Testis (tissue), 3 donors: ENCODE data around the gene RPRML. TPM values are rescaled to one million over a fixed set of nuclear protein-coding genes. Genes with fewer than 3 reads are reported as not detected.

Experiments used
- DNase-seq: peaks from one replicate; pipeline ENCODE4 v3.0.0-alpha.2; 2019
- H3K27ac ChIP-seq, 2 donors: fragments of 200-600 bp; sonication (generic); one replicate each; pipeline ENCODE4 v1.5.1; 2019
- H3K27me3 ChIP-seq: fragments of 200-600 bp; sonication (generic); one replicate; pipeline ENCODE4 v1.5.1; 2019
- H3K36me3 ChIP-seq: fragments of 200-600 bp; sonication (generic); one replicate; pipeline ENCODE4 v1.5.1; 2017; ENCODE audit warnings: low read depth; ENCODE audit errors: missing control alignments
- H3K4me1 ChIP-seq: fragments of 200-600 bp; sonication (generic); one replicate; pipeline ENCODE4 v1.5.1; 2019
- H3K4me3 ChIP-seq, 2 donors: fragments of 200-600 bp; sonication (generic); one replicate each; pipeline ENCODE4 v1.5.1; 2017 to 2019
- H3K9me3 ChIP-seq: fragments of 200-600 bp; sonication (generic); one replicate; pipeline ENCODE4 v1.5.1; 2017
- POLR2A ChIP-seq: fragments of 450-650 bp; IDR thresholded peaks from one replicate; pipeline ENCODE4 v1.6.1; 2017; ENCODE audit warnings: antibody characterized with exemption, mild to moderate bottlenecking, moderate library complexity
- WGBS, 2 donors: methylation state at CpG; one replicate each; pipeline ENCODE4 v1.1.5; 2018; 5-methylcytosine and 5-hydroxymethylcytosine counted together
- intact Hi-C: fragments of 100-400 bp; cut with DNase I; formaldehyde crosslinking; loops from one replicate; pipeline ENCODE4 v1.15.1; 2023; ENCODE audit warnings: low total_unique reads
- polyA plus RNA-seq: library from polyadenylated mRNA; stranded (reverse); fragments of 350-450 nt; fragmentation: Illumina TruSeq; extraction: RNeasy Lipid Tissue Mini Kit (QIAGEN cat#74804); gene quantifications from one replicate; pipeline ENCODE4 v1.2.3, GENCODE V29; 2014; ENCODE audit warnings: low read depth, low replicate concordance; ENCODE audit not compliant: insufficient read depth
- total RNA-seq, 2 donors: library from RNA; depleted of rRNA; stranded (reverse); fragments of >200 nt; gene quantifications; one replicate each; pipeline ENCODE4 v1.2.3, GENCODE V29; 2016
- TF ChIP-seq, protein P1 (sequence below), 3 experiments: fragments of 450-650 bp in 2 of 3; fragments of 200-600 bp in 1 of 3; sonication (generic) in 1 of 3; IDR thresholded peaks; one replicate each; pipeline ENCODE4 v1.5.1; 2016 to 2019; ENCODE audit warnings: antibody characterized with exemption in 3 of 3, mild to moderate bottlenecking in 2 of 3, moderate library complexity in 1 of 3

Gene RPRML
- total and polyA plus RNA-seq, 3 donors from 2014 or later: not detected

- Histone ChIP-seq H3K27ac (no peak overlapping the region), H3K4me3 (no peak overlapping the region), H3K9me3 (no peaks in the 10 kb centered on the region), H3K4me1 (no peaks in the 10 kb centered on the region), H3K27me3 (no peaks in the 10 kb centered on the region), H3K36me3 (no peaks in the 10 kb centered on the region)
- DNase-seq: no peak
- TF ChIP-seq POLR2A: no peak
- TF ChIP-seq, protein P1, sequence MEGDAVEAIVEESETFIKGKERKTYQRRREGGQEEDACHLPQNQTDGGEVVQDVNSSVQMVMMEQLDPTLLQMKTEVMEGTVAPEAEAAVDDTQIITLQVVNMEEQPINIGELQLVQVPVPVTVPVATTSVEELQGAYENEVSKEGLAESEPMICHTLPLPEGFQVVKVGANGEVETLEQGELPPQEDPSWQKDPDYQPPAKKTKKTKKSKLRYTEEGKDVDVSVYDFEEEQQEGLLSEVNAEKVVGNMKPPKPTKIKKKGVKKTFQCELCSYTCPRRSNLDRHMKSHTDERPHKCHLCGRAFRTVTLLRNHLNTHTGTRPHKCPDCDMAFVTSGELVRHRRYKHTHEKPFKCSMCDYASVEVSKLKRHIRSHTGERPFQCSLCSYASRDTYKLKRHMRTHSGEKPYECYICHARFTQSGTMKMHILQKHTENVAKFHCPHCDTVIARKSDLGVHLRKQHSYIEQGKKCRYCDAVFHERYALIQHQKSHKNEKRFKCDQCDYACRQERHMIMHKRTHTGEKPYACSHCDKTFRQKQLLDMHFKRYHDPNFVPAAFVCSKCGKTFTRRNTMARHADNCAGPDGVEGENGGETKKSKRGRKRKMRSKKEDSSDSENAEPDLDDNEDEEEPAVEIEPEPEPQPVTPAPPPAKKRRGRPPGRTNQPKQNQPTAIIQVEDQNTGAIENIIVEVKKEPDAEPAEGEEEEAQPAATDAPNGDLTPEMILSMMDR (IDR thresholded peaks at IDR 0.05): no peak
- 83 to 89% methylated on average over 10 of the region's 10 CpGs for WGBS, 2 donors
- intact Hi-C loops: no loop called here
These were observed 7.3 kb downstream of the RPRML start for GRCh38 chr17:46971647-46972300.

- Histone ChIP-seq H3K27me3 (no peaks in the 10 kb centered on the region), H3K4me1 (no peaks in the 10 kb centered on the region), H3K4me3 (no peak overlapping the region), H3K27ac (no peak overlapping the region), H3K9me3 (no peaks in the 10 kb centered on the region), H3K36me3 (no peaks in the 10 kb centered on the region)
- 91 to 98% methylated on average over 8 of the region's 8 CpGs for WGBS, 2 donors
- TF ChIP-seq POLR2A: no peak
- TF ChIP-seq, protein P1 (IDR thresholded peaks at IDR 0.05): no peak
- intact Hi-C loops: no loop called here
- no peak for DNase-seq
These were observed 10.2 kb downstream of the RPRML start for GRCh38 chr17:46968896-46969295.

DNA sequence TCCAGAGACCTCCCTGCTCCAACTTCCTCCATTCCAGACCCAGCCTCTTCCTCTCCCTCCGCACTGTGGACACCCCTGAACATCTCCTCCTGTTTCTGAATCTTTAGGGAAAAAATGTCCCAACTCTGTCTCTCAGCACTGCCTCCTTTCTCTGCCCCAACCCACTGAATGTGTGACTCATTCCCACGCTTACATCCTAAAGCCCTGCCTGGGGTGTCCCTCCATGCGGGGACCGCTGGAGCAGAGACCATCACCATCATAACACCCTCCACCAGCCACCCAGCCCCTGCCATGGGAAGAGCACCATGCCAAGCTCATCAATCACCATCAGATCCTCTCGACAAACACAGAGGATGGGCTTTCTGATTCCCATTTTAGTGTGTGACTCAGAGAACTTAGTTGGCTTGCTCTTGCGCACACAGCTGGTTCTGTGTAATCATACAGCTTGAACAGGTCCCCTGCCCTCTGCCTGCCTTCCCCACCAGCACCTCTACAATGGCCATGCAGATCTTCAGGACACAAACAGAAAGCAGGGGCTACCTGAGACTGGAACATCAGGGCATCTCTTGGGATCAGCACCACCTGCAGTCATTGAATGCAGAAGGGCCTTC lies 10.7 kb downstream of the RPRML start:
- no peak overlapping the region for H3K4me3 ChIP-seq
- no peak overlapping the region for H3K27ac ChIP-seq
- H3K4me1 ChIP-seq: no peaks in the 10 kb centered on the region
- H3K9me3 ChIP-seq: no peaks in the 10 kb centered on the region
- intact Hi-C loops: no loop called here
- DNase-seq: no peak
- H3K36me3 ChIP-seq: no peaks in the 10 kb centered on the region
- TF ChIP-seq, protein P1 (IDR thresholded peaks at IDR 0.05): no peak
- TF ChIP-seq POLR2A: no peak
- 85 to 94% methylated on average over 6 of the region's 6 CpGs for WGBS, 2 donors
- H3K27me3 ChIP-seq: no peaks in the 10 kb centered on the region

DNA sequence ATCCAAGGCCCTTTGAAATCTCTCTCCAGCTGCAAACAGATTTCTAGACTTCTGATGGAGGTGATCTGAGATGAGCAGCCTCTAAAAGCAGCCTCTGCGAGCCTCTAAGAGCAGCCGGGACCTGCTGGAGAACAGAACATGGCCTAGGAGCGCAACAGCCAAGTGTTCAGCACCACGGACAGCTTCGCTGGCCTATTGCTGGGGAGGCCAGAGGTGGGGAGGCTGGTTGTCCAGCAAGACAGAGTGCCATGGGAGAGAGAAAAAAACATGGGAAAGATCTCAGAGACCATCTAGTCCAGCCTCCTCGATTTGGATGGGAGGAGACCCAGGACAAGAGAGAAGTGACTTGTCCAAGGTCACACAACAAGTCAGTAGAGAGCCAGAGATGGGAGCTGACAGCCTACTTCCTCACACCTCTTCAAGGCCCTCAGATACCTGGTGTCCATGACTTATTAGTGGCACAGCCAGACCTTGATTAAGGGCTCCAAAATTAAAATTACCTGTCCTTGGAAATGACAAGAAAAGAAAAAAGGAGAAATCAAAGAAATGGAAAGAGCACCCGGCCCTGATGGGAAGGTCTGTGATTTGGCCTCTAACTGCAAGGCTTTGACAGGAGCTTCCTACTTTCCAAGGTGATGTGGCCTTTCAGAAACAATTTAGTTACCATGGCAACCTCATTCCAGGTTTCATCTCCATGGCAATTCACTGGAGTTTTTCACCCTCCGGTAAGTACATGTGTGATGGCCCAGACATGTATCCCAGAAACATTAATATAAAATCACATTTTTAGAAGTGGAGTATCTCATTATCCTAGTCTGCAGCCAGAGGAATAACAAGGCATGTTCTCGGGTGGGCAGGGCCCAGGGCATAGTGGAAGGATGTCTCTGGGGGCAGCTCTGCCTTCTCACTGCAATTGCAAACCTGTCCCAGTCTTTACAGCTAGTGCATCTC lies 14.5 kb downstream of the RPRML start:
- DNase-seq: no peak
- Histone ChIP-seq H3K27ac (no peak overlapping the region), H3K27me3 (no peaks in the 10 kb centered on the region), H3K9me3 (no peaks in the 10 kb centered on the region), H3K4me1 (no peaks in the 10 kb centered on the region), H3K4me3 (no peak overlapping the region), H3K36me3 (no peaks in the 10 kb centered on the region)
- intact Hi-C loops: no loop called here
- no peak for TF ChIP-seq POLR2A
- TF ChIP-seq, protein P1 (IDR thresholded peaks at IDR 0.05): no peak
- 85 to 92% methylated on average over 9 of the region's 9 CpGs for WGBS, 2 donors
